ENCODE results near the gene BRIP1.

DNA sequence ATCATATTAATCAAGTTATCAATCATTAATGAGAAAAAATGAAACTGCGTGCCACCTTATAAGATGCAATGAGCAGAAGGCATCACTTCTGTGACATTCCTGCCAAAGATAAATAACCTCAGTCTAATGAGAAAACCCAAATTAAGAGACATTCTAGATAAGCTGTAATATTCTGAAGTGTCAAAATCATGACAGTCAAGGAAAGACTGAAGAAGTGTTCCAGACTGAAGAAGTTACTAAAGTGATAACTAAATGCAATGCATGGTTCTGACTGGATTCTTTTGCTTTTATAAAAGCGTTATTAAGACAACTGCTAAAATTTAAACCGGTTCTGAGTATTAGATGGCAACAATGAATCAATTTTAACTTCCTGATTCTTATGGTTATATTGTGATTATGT lies 30.9 kb downstream of the BRIP1 start:
- TF ChIP-seq, protein P1, sequence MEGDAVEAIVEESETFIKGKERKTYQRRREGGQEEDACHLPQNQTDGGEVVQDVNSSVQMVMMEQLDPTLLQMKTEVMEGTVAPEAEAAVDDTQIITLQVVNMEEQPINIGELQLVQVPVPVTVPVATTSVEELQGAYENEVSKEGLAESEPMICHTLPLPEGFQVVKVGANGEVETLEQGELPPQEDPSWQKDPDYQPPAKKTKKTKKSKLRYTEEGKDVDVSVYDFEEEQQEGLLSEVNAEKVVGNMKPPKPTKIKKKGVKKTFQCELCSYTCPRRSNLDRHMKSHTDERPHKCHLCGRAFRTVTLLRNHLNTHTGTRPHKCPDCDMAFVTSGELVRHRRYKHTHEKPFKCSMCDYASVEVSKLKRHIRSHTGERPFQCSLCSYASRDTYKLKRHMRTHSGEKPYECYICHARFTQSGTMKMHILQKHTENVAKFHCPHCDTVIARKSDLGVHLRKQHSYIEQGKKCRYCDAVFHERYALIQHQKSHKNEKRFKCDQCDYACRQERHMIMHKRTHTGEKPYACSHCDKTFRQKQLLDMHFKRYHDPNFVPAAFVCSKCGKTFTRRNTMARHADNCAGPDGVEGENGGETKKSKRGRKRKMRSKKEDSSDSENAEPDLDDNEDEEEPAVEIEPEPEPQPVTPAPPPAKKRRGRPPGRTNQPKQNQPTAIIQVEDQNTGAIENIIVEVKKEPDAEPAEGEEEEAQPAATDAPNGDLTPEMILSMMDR (IDR thresholded peaks at IDR 0.05) = no peak
- TF ChIP-seq EZH2phosphoT487 (IDR thresholded peaks at IDR 0.05) (no peak), EZH2 (IDR thresholded peaks at IDR 0.05) (no peak)
